ENCODE measurements around the gene SLC25A36. TPM values are rescaled to one million over a fixed set of nuclear protein-coding genes. Genes with fewer than 3 reads are reported as not detected.

The SLC25A36 gene
- total and polyA plus RNA-seq, 2 donors (not counting 3 experiments of a cell fraction or from before 2014, with no cell fraction given): 17.7 to 38.8 TPM

GRCh38 chr3:140956058-140956835 lies 14.6 kb downstream of the SLC25A36 start:
- POLR2A ChIA-PET: interaction anchor here (0.6 kb wide), 1 partner anchor 50 kb away, joined by 3 read pairs; no protein-coding TSS in a partner anchor
- no peaks in the 10 kb centered on the region for H3K9me3 ChIP-seq (replicated peaks; ENCODE audit: control insufficient read depth, insufficient read depth, low read length)
- H3K4me1 ChIP-seq (ENCODE audit: control insufficient read depth, extremely low read depth, insufficient read depth, low read length): no peaks in the 10 kb centered on the region
- no peaks in the 10 kb centered on the region for H3K27me3 ChIP-seq (ENCODE audit: control insufficient read depth in 2 of 2, insufficient read depth in 2 of 2, low read length in 2 of 2)
- dilution Hi-C loops (cut with MboI; ENCODE audit: extremely low pct_ligation_motif_present, low sequenced_read_pairs) (no loop called here), intact Hi-C loops (cut with micrococcal nuclease) (no loop called here)
- H3K9ac ChIP-seq (replicated peaks; ENCODE audit: extremely low read depth, insufficient read depth, low read length): no peak overlapping the region
- no peak overlapping the region for H2AFZ ChIP-seq (ENCODE audit: low read depth, low read length)
- FAIRE-seq (no peak), DNase-seq (ENCODE audit: low read depth, low spot score) (no peak)
- peaks cover 49% of the 10 kb centered on the region for H3K79me2 ChIP-seq (ENCODE audit: control insufficient read depth, insufficient read depth, low read length)
- CTCF ChIA-PET: interaction anchor here (0.8 kb wide), 3 partner anchors 12 to 18 kb away, joined by 3 to 4 read pairs (median 3); no protein-coding TSS in a partner anchor
- no peaks in the 10 kb centered on the region for H3K36me3 ChIP-seq (ENCODE audit: control insufficient read depth in 2 of 2, extremely low read depth in 1 of 2, insufficient read depth in 2 of 2, low read length in 2 of 2)
- no peak overlapping the region for H3K4me2 ChIP-seq (ENCODE audit: insufficient read depth, low read length)
- BruUV-seq (replicated peaks): no TSS peak
- no peaks in the 10 kb centered on the region for H3K9me1 ChIP-seq (replicated peaks; ENCODE audit: control insufficient read depth, extremely low read depth, insufficient read depth, low read length)
- peaks cover 2% of the 10 kb centered on the region for H4K20me1 ChIP-seq (replicated peaks; ENCODE audit: control insufficient read depth, extremely low read depth, insufficient read depth, low read length)
- TF ChIP-seq GATA2 (IDR thresholded peaks at IDR 0.05; ENCODE audit: insufficient read depth, insufficient read length, low read depth, low read length) (no peak), EZH2 (IDR thresholded peaks at IDR 0.05; ENCODE audit: borderline replicate concordance, low read depth, low read length, severe bottlenecking) (no peak), POLR2AphosphoS5 (IDR thresholded peaks at IDR 0.05; ENCODE audit: insufficient read depth, low read depth, low read length) (no peak), FOS (IDR thresholded peaks at IDR 0.05; ENCODE audit: borderline replicate concordance, insufficient read depth, low read length) (no peak), JUN (IDR thresholded peaks at IDR 0.05; ENCODE audit: borderline replicate concordance, insufficient read depth, insufficient read length, low read depth) (no peak)
- no peak overlapping the region for H3K4me3 ChIP-seq (replicated peaks in 1 of 3; ENCODE audit: insufficient read depth in 1 of 3, low read depth in 1 of 3, low read length in 3 of 3)
- H3K27ac ChIP-seq (ENCODE audit: insufficient read depth, low read depth, low read length): no peak overlapping the region

GRCh38 chr3:140972833-140973232 lies 31.2 kb downstream of the SLC25A36 start:
- H3K79me2 ChIP-seq (ENCODE audit: control insufficient read depth, insufficient read depth, low read length): no peaks in the 10 kb centered on the region
- no peaks in the 10 kb centered on the region for H3K4me1 ChIP-seq (ENCODE audit: control insufficient read depth, extremely low read depth, insufficient read depth, low read length)
- H3K27ac ChIP-seq (ENCODE audit: insufficient read depth, low read depth, low read length): no peak overlapping the region
- H3K9me3 ChIP-seq (replicated peaks; ENCODE audit: control insufficient read depth, insufficient read depth, low read length): no peaks in the 10 kb centered on the region
- FAIRE-seq: no peak
- dilution Hi-C loops (cut with MboI; ENCODE audit: extremely low pct_ligation_motif_present, low sequenced_read_pairs): no loop called here
- no peak overlapping the region for H3K9ac ChIP-seq (replicated peaks; ENCODE audit: extremely low read depth, insufficient read depth, low read length)
- TF ChIP-seq FOS (IDR thresholded peaks at IDR 0.05; ENCODE audit: borderline replicate concordance, insufficient read depth, low read length) (no peak), CTCF (IDR thresholded peaks at IDR 0.05; ENCODE audit: extremely low read depth in 1 of 2, insufficient read depth in 1 of 2, low read depth in 1 of 2, low read length in 2 of 2) (peak in 1 of 2 donors; percentile 9)
- no peaks in the 10 kb centered on the region for H3K27me3 ChIP-seq (ENCODE audit: control insufficient read depth in 2 of 2, insufficient read depth in 2 of 2, low read length in 2 of 2)
- H3K4me2 ChIP-seq (ENCODE audit: insufficient read depth, low read length): no peak overlapping the region
- DNase-seq (ENCODE audit: low read depth, low spot score): peak; percentile 29
- H4K20me1 ChIP-seq (replicated peaks; ENCODE audit: control insufficient read depth, extremely low read depth, insufficient read depth, low read length): peaks cover 3% of the 10 kb centered on the region
- no peaks in the 10 kb centered on the region for H3K9me1 ChIP-seq (replicated peaks; ENCODE audit: control insufficient read depth, extremely low read depth, insufficient read depth, low read length)
- H3K36me3 ChIP-seq (ENCODE audit: control insufficient read depth in 2 of 2, extremely low read depth in 1 of 2, insufficient read depth in 2 of 2, low read length in 2 of 2): peaks cover 0 to 4% of the 10 kb centered on the region in 2 experiments
- intact Hi-C loops (cut with micrococcal nuclease): loop anchor here (2.0 kb wide), 1 partner anchor 74 kb away; no protein-coding TSS in a partner anchor
- CTCF ChIA-PET: no interaction called here
- no peak overlapping the region for H2AFZ ChIP-seq (ENCODE audit: low read depth, low read length)
- no TSS peak for BruUV-seq (replicated peaks)
- H3K4me3 ChIP-seq (replicated peaks in 1 of 3; ENCODE audit: insufficient read depth in 1 of 3, low read depth in 1 of 3, low read length in 3 of 3): no peak overlapping the region
- POLR2A ChIA-PET: no interaction called here

Data from endothelial cell of umbilical vein (primary cell).